Measurements from ENCODE around the gene MCTP1. TPM values are rescaled to one million over a fixed set of nuclear protein-coding genes. Genes with fewer than 3 reads are reported as not detected.

Gene MCTP1
- total and polyA plus RNA-seq, 10 of the 15 experiments (the other 5 are each of a cell fraction or from before 2014, with no cell fraction given): 12.6 to 45.9 (median 18.8) TPM

DNA sequence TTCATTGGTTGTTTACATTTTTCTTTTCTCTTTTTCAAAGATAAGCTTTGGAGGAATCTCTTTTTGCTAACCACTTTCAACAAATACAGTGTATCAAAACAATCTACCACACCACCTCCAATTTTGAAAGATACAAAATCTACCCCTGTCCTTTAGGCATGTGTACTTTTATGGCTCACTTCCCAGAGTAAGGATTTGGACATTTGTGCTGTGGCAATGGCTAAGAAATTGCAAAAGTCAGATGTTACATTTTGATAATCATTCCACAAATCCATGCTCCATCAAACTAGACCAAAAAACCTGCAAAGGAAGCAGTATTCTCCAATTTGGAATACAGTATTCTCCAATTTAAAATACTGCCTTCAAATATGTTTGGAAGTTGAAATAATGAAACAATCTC is 204.9 kb downstream of the MCTP1 start:
- H3K36me3 ChIP-seq (ENCODE audit: control insufficient read depth in 2 of 2, insufficient read depth in 2 of 2, low read length in 1 of 2): no peaks in the 10 kb centered on the region
- peak overlapping the region; percentile 75 for H3K4me2 ChIP-seq (ENCODE audit: control insufficient read depth, insufficient read depth)
- no peak overlapping the region; the same call in 1 of the 2 replicates for H2AFZ ChIP-seq (ENCODE audit: control insufficient read depth, low read depth, low read length)
- no peaks in the 10 kb centered on the region for H4K20me1 ChIP-seq (ENCODE audit: control insufficient read depth, insufficient read depth)
- ChIA-PET RAD21 (ENCODE audit: unreplicated experiment) (interaction anchor here (1.0 to 5.4 kb wide), 13 partner anchors 7 to 162 kb away, joined by 3 to 86 read pairs (median 4); no protein-coding TSS in a partner anchor), SMC1A (ENCODE audit: uncharacterized antibody, unreplicated experiment) (interaction anchor here (0.7 to 4.2 kb wide), 27 partner anchors 7 to 740 kb away, joined by 3 to 29 read pairs (median 6); no protein-coding TSS in a partner anchor), POLR2A (interaction anchor here (0.8 to 3.5 kb wide), 4 partner anchors 8 to 22 kb away, joined by 3 to 24 read pairs (median 12); no protein-coding TSS in a partner anchor), CTCF (interaction anchor here (0.8 to 5.5 kb wide), 9 partner anchors 8 to 162 kb away, joined by 3 to 25 read pairs (median 4); no protein-coding TSS in a partner anchor)
- no peaks in the 10 kb centered on the region; the same call in 1 of the 2 replicates for H3K4me1 ChIP-seq (ENCODE audit: control insufficient read depth, insufficient read depth, low read length)
- FAIRE-seq (no peak), ATAC-seq (no peak), DNase-seq (ENCODE audit: low read depth, low spot score) (no peak)
- no TSS peak for BruUV-seq (replicated peaks)
- no peak for TF ChIP-seq KAT2A (conservative IDR thresholded peaks at IDR 0.05; ENCODE audit: control insufficient read depth, low read depth, low read length)
- TF ChIP-seq ZNF24 (IDR thresholded peaks at IDR 0.05): no peak
- no peak for TF ChIP-seq STAT1 (conservative IDR thresholded peaks at IDR 0.05)
- TF ChIP-seq, protein P1, sequence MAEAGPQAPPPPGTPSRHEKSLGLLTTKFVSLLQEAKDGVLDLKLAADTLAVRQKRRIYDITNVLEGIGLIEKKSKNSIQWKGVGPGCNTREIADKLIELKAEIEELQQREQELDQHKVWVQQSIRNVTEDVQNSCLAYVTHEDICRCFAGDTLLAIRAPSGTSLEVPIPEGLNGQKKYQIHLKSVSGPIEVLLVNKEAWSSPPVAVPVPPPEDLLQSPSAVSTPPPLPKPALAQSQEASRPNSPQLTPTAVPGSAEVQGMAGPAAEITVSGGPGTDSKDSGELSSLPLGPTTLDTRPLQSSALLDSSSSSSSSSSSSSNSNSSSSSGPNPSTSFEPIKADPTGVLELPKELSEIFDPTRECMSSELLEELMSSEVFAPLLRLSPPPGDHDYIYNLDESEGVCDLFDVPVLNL (IDR thresholded peaks at IDR 0.05; ENCODE audit: low read depth, low read length): no peak
- TF ChIP-seq, protein P2, sequence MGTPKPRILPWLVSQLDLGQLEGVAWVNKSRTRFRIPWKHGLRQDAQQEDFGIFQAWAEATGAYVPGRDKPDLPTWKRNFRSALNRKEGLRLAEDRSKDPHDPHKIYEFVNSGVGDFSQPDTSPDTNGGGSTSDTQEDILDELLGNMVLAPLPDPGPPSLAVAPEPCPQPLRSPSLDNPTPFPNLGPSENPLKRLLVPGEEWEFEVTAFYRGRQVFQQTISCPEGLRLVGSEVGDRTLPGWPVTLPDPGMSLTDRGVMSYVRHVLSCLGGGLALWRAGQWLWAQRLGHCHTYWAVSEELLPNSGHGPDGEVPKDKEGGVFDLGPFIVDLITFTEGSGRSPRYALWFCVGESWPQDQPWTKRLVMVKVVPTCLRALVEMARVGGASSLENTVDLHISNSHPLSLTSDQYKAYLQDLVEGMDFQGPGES (IDR thresholded peaks at IDR 0.05): no peak
- TF ChIP-seq HCFC1 (IDR thresholded peaks at IDR 0.05; ENCODE audit: low read length): no peak
- no peak for TF ChIP-seq PAX8 (IDR thresholded peaks at IDR 0.05)
- no peak for TF ChIP-seq BRCA1 (IDR thresholded peaks at IDR 0.05; ENCODE audit: low read depth, low read length)
- TF ChIP-seq TARDBP (IDR thresholded peaks at IDR 0.05; ENCODE audit: borderline replicate concordance): no peak
- no peak for TF ChIP-seq RB1 (IDR thresholded peaks at IDR 0.05; ENCODE audit: borderline replicate concordance)
- peaks cover 56% of the 10 kb centered on the region for H3K79me2 ChIP-seq (ENCODE audit: control insufficient read depth, insufficient read depth, low read length)
- intact Hi-C loops (cut with micrococcal nuclease; ENCODE audit: unreplicated experiment) (loop anchor here (1.0 to 10.0 kb wide), 4 partner anchors 111 to 645 kb away; no protein-coding TSS in a partner anchor), in situ Hi-C loops (cut with MboI) (no loop called here)
- peak overlapping the region; percentile 66 for H3K4me3 ChIP-seq
- peak overlapping the region; percentile 66 for H3K27ac ChIP-seq (ENCODE audit: control insufficient read depth, insufficient read depth)
- no peaks in the 10 kb centered on the region for H3K9me3 ChIP-seq (replicated peaks; ENCODE audit: control insufficient read depth, insufficient read depth, low read length)
- H3K9ac ChIP-seq (ENCODE audit: control insufficient read depth, insufficient read depth, low read length): peak overlapping the region; percentile 68
- no peaks in the 10 kb centered on the region for H3K27me3 ChIP-seq (replicated peaks in 1 of 2; ENCODE audit: control insufficient read depth in 2 of 2, insufficient read depth in 2 of 2, low read length in 1 of 2)

Measured in GM12878 (cell line).